ENCODE measurements around the gene ITGB5. TPM values are rescaled to one million over a fixed set of nuclear protein-coding genes. Genes with fewer than 3 reads are reported as not detected.

Gene ITGB5
- total RNA-seq, 1 experiment from 2014 or later, result 339 TPM

Small RNA genes lying within 50 kb of the gene (microRNA-seq; reads per million reads assigned to microRNA genes)
- gene MIR544B (ENCODE audit: borderline number of aligned reads), result 1.4 reads per million

Other genes starting within 250 kb of the ITGB5 start
- gene UMPS, start 156.9 kb downstream of the ITGB5 start, total RNA-seq (2021), result 39.7 to 45.4 TPM (median 42.0 TPM) in 3 replicates
- 0.22 to 0.34 TPM in 2 of 3 replicates, not detected in the other for gene MUC13, start 47.4 kb upstream of the ITGB5 start, total RNA-seq (2021)
- 7.9 to 14.6 TPM (median 8.7 TPM) in 3 replicates for gene HEG1, start 168.6 kb upstream of the ITGB5 start, total RNA-seq (2021)

All from WTC11 (cell line).